Hepatocyte (in vitro differentiated cells): ENCODE results near the gene TADA3.

Experiments used
- CTCF ChIP-seq: fragments of 200-600 bp; sonication (generic); IDR thresholded peaks from 2 replicates; pipeline ENCODE4 v1.5.1; 2016; ENCODE audit warnings: antibody characterized with exemption, mild to moderate bottlenecking; ENCODE audit not compliant: poor library complexity
- EZH2 ChIP-seq: fragments of 200-600 bp; sonication (generic); IDR thresholded peaks from 2 replicates; pipeline ENCODE4 v1.6.1; 2016; ENCODE audit warnings: antibody characterized with exemption, mild to moderate bottlenecking, borderline replicate concordance
- EZH2phosphoT487 ChIP-seq: fragments of 200-600 bp; sonication (generic); IDR thresholded peaks from one replicate; pipeline ENCODE4 v1.6.1; 2018; ENCODE audit warnings: antibody characterized with exemption, mild to moderate bottlenecking, low read depth, moderate library complexity; ENCODE audit not compliant: unreplicated experiment, severe bottlenecking

- TF ChIP-seq CTCF: no peak
- TF ChIP-seq EZH2: no peak
- no peak for TF ChIP-seq EZH2phosphoT487
Measured at GRCh38 chr3:9809615-9810432, 17.6 kb upstream of the TADA3 start, which contains the start of gene TTLL3.
